HG03354 (cell line): ENCODE results near the gene MAB21L4.

ENCODE experiments used
- ATAC-seq: cut with Tn5 transposase; IDR thresholded peaks from one replicate; pipeline ENCODE4 v1.9.1; 2021; ENCODE audit warnings: mild to moderate bottlenecking; ENCODE audit not compliant: unreplicated experiment, poor library complexity, severe bottlenecking

Gene MAB21L4

GRCh38 chr2:240895656-240896388, at the start of gene MAB21L4:
TSS of gene MAB21L4 (minus strand) at chr2:240896156. CDS start at chr2:240895997, 159 bp downstream.
- ATAC-seq, result no peak

- ATAC-seq, result no peak
Observed at GRCh38 chr2:240936106-240936505, 40.1 kb upstream of the MAB21L4 start.

- ATAC-seq, result no peak
Observed at GRCh38 chr2:240935103-240935876, 39.3 kb upstream of the MAB21L4 start.

DNA sequence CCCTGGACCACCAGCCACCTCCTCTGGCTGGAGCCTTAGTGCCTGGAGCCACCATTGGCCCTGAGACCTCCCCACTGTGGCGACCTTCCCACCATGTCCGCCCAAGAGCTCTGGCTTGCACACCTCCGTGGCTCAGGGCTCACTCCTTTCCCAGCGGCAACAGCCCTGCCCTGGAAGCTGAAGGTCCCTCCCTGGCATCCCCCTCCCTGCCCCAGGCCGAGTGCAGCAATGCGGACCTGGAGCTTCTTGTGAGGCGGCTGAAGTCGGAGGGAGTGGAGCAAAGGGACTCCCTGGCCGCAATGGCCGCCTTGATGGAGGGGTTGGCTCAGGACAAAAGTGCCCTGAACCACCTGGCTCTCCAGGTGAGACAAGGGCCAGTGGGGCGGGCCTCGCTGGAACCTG, 38.7 kb upstream of the MAB21L4 start:
- no peak for ATAC-seq

- ATAC-seq, result no peak
Observed at GRCh38 chr2:240933966-240934700, 38.2 kb upstream of the MAB21L4 start.

- no peak for ATAC-seq
Observed at GRCh38 chr2:240933048-240933965, 37.4 kb upstream of the MAB21L4 start.

DNA sequence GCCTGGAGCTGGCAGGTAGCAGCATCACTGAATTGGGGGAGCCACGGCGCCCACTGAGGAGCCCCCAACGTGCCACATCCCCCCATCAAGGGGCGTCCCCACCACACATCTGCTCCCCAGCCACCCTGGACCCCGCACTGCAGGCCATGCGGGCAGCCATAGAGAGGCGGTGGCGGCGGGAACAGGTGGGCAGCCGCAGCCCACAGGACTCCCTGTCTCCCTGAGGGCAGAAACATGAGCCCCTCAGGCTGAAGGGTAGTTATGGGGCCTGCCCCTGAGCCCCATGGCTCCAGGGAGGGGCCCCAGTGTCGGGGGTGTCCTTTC, 36.7 kb upstream of the MAB21L4 start:
- ATAC-seq, result no peak

- no peak for ATAC-seq
Observed at GRCh38 chr2:240932001-240932723, 36.2 kb upstream of the MAB21L4 start.

DNA sequence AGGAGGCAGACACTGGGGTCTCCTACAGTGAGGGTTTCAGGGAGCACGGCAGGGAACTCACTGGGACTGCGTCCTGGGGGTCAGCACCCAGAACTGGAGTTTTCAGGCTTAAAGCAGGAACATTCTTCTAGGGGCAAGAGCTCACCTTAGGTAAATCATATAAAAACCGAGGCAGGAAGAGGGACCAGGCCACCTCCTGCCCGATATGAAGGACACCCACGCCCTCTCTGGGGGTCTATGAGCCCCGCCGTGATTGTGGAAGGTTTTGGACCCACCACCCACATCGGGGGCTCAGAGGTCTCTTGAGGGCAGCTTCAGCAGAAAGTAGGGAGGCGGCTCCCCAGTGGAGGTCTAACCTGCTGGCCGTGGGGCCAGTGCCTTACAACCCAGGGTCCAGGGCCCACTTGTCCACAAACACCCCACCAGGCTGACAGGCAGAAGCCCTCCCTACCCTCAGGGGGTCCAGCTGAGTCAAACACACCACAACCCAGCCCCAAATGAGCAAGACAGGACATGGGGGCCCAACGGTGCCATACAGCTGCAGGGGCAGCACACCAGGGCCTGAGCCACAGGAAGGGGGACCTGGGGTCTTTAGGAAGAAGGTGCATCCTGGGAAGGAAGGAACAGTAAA, 35.5 kb upstream of the MAB21L4 start:
- no peak for ATAC-seq

- no peak for ATAC-seq
Observed at GRCh38 chr2:240930631-240931318, 34.8 kb upstream of the MAB21L4 start.

- no peak for ATAC-seq
Observed at GRCh38 chr2:240930096-240930630, 34.2 kb upstream of the MAB21L4 start.

GRCh38 chr2:240929364-240930095, 33.6 kb upstream of the MAB21L4 start:
- no peak for ATAC-seq

- ATAC-seq, result no peak
Observed at GRCh38 chr2:240928476-240929363, 32.8 kb upstream of the MAB21L4 start.

GRCh38 chr2:240927390-240927781, 31.4 kb upstream of the MAB21L4 start:
- no peak for ATAC-seq

DNA sequence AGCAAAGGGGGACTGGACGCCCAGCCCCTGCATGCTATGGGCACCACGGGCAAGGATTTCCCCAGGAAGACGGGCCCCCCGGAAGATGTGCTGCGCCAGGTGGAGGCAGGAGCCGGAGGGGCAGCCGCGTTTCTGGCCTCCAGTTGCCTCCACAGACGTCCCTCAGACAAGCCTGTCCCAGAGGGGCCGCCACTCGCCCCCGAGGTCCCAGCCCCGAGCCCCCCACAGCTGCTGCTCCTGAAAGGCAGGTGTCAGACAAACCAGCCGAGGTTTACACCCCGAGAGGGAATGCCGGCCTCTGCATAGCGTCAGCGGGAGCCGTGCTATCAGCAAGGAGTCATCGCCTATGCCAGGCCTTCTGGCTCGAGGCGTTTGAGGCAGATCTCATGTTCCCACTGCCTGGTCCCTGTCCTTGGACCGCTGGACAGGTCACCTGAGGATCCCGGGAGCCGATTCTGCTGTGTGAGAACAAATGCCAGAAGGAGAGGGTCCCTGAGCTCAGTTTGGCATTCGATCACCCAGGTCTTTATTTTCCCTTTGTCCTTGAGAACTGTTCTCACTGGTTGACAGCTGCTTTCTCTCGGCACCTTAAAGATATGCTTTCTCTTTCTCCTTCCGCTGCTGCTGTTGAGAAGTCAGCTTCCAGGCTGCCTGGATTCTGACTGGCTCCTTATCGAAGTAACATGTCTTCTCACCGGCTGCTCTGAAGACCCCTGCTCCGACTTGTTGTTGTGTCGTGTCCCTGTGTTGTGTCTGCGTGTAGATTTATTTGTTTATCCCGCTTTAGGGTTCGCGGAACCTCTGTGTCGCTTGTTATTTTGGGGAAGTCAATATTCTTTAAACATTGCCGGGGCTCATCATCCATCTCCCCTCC, 30.8 kb upstream of the MAB21L4 start:
- ATAC-seq, result no peak
